Fibroblast of pulmonary artery (primary cell): ENCODE data around the gene GPC5.
A peak's percentile ranks its signal among the peaks of the same experiment; 100 is the strongest.
"Not testable (repeated sequence)": the region's sequence is repeated elsewhere in the genome, so short reads cannot be mapped to it uniquely, and the experiment has no call there.

Experiments
- DNase-seq: peaks from one replicate; pipeline ENCODE4 v3.0.0-alpha.2; 2010; ENCODE audit warnings: low read depth
- H3K4me3 ChIP-seq: replicated peaks from 2 replicates; pipeline ENCODE4 v1.5.1; 2011; ENCODE audit warnings: low read depth, mild to moderate bottlenecking, control low read depth, low read length, moderate library complexity
- TF ChIP-seq, protein P1 (sequence below): IDR thresholded peaks from 2 replicates; pipeline ENCODE4 v1.5.1; 2011; ENCODE audit warnings: mild to moderate bottlenecking, control low read depth, low read length, inconsistent platforms; ENCODE audit errors: missing control alignments

GPC5 gene

DNA sequence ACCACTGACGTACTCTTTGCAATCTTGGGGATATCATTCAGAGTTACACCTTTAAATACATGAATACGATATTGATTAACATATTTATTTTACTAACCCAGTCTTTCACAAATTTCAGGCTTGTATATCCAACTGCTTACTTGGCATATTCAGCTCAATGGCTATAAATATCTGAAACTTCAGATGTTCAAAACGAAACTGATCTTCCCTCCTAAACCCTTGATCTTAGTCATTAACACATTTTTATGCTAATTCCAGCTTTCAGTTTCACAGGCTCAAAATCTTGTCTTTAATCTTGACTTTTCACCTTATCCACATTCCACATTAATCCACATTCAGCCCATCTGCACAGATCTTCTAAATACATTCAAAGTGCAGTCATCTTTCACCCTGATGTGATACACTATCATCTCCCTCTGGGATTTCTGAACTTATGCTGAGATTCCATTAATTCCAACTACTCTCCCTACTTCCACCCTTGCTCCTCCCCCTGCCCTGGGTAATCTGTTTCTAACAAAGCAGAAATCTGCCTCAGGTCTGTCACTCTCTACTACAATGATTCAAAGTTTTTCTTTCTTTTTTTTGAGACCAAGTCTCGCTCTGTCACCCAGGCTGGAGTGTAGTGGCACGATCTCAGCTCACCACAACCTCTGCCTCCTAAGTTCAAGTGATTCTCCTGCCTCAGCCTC is 387.2 kb downstream of the GPC5 start:
- DNase-seq: no peak
- no peak overlapping the region for H3K4me3 ChIP-seq
- TF ChIP-seq, protein P1, sequence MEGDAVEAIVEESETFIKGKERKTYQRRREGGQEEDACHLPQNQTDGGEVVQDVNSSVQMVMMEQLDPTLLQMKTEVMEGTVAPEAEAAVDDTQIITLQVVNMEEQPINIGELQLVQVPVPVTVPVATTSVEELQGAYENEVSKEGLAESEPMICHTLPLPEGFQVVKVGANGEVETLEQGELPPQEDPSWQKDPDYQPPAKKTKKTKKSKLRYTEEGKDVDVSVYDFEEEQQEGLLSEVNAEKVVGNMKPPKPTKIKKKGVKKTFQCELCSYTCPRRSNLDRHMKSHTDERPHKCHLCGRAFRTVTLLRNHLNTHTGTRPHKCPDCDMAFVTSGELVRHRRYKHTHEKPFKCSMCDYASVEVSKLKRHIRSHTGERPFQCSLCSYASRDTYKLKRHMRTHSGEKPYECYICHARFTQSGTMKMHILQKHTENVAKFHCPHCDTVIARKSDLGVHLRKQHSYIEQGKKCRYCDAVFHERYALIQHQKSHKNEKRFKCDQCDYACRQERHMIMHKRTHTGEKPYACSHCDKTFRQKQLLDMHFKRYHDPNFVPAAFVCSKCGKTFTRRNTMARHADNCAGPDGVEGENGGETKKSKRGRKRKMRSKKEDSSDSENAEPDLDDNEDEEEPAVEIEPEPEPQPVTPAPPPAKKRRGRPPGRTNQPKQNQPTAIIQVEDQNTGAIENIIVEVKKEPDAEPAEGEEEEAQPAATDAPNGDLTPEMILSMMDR: no peak

DNA sequence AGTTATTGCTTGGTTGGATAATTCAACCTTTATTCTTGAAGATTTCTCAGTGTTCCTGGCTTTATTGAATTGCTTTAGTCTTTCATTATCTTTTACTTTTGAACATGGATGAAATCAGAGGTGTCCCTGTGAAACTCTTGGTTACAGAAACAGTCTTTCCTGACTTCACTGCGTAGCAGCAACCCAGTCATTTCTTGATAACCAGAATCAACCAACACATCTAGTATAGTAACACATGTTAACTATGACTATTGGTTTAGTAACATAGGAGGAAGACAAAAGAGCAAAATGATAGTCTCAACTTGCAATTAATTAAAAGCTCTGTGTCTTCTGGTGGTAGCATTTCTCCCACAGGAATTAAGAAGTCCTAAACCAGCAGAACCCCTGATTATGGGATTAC is 393.6 kb downstream of the GPC5 start:
- no peak for DNase-seq
- H3K4me3 ChIP-seq: no peak overlapping the region
- TF ChIP-seq, protein P1: no peak

DNA sequence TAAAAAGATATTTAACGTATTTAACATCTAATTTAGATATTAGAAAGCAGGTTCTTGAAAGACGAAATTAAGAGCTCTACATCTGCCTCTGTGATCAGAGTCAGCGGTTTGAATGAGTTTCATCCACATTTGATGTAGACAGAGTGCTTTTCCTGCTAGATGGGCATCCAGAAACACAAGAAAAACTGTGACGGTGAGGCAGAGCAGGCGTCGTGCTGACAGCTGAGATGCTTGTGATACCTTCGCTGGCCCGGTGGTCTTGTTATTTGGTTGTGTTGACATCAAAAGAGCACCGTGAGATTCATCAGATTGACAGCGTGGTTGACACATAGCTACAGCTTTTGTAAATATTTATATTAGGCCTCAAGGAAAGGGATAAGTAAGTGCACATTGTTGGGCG is 399.1 kb downstream of the GPC5 start:
- no peak overlapping the region for H3K4me3 ChIP-seq
- no peak for DNase-seq
- TF ChIP-seq, protein P1: no peak

DNA sequence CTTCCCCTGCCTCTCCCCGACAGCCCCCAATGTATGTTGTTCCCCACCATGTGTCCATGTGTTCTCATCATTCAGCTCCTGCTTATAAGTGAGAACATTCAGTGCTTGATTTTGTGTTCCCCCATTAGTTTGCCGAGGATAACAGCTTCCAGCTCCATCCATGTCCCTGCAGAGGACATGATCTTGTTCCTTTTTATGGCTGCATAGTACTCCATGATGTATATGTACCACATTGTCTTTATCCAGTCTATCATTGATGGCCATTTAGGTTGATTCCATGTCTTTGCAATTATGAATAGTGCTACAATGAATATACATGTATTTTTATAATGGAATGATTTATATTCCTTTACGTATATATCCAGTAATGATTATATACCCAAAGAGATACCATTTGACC is 399.9 kb downstream of the GPC5 start:
- not testable (repeated sequence) for DNase-seq, H3K4me3 ChIP-seq

DNA sequence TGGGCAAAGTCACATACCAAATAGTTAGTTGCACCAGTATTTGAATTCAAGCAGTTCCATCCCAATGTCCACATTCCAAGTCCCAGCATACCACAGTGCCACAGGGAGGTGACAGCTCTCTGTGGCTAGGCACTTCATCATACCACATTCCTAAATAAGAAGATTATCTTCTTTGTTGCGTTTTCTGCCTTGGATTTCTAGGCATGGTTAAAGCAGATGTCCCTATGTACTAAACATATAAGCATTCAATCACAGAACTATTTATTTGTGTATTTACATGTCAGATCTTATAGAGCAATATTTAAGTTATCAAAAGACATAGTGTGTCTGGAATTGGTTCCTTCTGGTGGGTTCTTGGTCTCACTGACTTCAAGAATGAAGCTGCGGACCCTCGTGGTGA is 403.4 kb downstream of the GPC5 start:
- not testable (repeated sequence) for H3K4me3 ChIP-seq, DNase-seq

DNA sequence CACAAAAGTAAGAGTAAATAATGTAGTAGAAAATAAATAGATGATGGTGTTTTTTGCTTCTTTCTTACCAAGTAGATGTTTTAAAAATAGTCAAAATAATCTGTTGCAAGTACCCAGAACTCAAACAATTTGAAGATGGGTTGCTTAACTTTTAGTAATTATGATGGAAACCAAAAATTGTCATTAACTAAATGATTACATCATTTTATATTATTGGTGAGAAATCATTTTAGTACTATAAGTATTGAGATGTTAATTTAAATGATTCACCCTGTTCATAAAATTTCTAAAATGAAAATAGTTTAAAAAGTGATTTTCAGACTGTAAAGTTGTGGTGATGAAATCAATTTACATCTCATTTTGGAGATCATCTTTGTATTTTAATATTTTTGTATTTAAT is 404.5 kb downstream of the GPC5 start:
- no peak for DNase-seq
- no peak overlapping the region for H3K4me3 ChIP-seq
- TF ChIP-seq, protein P1: no peak

DNA sequence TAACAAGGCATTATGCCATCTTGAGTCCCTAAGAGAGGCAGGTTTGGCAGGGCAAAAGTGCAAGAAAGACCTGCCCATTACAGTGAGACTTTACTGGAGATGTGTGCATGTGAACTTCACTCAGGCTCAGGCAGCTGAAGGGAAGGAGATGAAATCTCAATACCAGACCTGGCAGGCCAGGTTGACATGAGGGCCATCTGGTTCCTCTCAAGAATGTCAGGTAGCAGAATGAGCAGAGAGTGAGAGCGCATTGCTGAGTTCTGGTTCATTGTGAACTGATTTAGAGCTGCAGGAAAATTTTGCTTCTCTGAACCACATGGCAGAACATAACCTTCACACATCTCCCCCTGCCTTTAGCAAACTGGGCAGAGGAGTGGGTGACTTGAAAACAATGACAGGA is 406.3 kb downstream of the GPC5 start:
- DNase-seq: no peak
- no peak overlapping the region for H3K4me3 ChIP-seq
- TF ChIP-seq, protein P1: no peak

DNA sequence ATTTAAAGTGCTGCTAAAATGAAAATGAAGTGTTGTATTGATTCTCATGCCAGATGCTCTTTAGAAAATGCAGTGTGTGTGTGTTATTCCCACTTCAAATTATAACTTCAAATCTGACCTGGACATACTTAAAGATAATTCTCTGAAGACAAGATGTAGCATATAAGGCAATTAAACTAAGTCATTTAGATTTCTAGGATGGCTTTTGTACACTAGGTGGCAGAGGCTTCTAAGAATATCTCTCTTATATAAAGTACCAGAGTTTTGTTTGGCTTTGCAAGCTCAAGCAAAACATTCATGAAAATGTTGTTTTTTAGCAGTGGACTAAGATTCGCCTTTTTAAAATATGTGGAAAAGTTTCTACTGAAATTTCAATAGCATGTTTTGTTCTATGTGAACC is 407.2 kb downstream of the GPC5 start:
- DNase-seq: peak; percentile 3
- H3K4me3 ChIP-seq: no peak overlapping the region
- TF ChIP-seq, protein P1: peak; percentile 13
